ENCODE data around the gene RNF213. TPM values are rescaled to one million over a fixed set of nuclear protein-coding genes. Genes with fewer than 3 reads are reported as not detected.

The RNF213 gene
- total and polyA plus RNA-seq, 10 of the 15 experiments (the other 5 are each of a cell fraction or from before 2014, with no cell fraction given) = 18.6 to 145 (median 65.8) TPM

DNA sequence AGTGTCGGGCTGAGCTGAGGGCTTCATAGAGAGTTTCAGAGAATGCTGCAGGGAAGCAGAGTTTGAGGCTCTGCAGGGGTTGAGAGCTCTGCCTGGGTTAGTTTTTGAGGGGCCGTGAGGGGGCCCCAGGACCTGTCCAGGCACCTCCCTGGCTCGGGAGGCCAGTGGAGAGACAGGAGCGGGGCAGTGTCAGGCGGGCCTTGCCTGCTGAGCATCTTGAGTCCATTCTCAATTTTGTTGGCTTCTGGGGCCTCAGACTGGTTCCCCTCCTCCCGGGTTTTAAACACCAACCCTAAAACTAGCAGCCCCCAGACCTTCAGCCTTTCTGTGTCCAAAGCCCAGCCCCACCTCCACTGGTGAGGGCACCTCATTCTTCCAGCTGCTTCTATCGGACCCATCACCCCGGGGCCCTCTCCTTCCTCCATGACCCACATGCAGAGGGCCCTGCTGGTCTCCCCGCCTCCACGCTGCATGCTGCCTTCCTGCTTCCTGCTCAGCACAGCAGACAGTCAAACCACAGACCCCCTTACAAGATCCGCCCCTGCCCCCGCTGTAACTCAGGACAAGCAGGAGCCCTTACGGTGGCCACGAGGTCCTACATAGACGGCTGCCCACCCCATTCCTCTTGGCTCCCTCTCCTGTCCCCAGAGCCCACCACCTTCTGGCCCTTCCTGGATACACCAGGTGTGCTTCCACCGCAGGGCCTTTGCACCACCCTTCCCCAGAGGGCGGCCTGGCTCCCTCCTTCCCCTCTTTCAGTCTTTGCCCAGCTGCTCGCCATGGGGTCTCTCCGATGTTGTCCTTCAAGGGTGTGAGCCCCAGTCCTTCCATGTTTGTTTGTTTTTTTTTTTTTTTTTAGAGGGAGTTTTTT lies 3.8 kb downstream of the RNF213 start (continued):
- TF ChIP-seq KAT2A (conservative IDR thresholded peaks at IDR 0.05; ENCODE audit: control insufficient read depth, low read depth, low read length) = no peak
- no peak for TF ChIP-seq IKZF1 (conservative IDR thresholded peaks at IDR 0.05)
- no peak for TF ChIP-seq CBFB (IDR thresholded peaks at IDR 0.05; ENCODE audit: low read depth)
- no peak for TF ChIP-seq TARDBP (IDR thresholded peaks at IDR 0.05; ENCODE audit: borderline replicate concordance)
- no peak for TF ChIP-seq ATF7 (IDR thresholded peaks at IDR 0.05; ENCODE audit: low read depth)
- TF ChIP-seq, protein P1, sequence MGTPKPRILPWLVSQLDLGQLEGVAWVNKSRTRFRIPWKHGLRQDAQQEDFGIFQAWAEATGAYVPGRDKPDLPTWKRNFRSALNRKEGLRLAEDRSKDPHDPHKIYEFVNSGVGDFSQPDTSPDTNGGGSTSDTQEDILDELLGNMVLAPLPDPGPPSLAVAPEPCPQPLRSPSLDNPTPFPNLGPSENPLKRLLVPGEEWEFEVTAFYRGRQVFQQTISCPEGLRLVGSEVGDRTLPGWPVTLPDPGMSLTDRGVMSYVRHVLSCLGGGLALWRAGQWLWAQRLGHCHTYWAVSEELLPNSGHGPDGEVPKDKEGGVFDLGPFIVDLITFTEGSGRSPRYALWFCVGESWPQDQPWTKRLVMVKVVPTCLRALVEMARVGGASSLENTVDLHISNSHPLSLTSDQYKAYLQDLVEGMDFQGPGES (IDR thresholded peaks at IDR 0.05) = no peak
- TF ChIP-seq YY1 (IDR thresholded peaks at IDR 0.05; ENCODE audit: low read depth, low read length) = no peak
- no peak for TF ChIP-seq MTA2 (IDR thresholded peaks at IDR 0.05; ENCODE audit: low read depth)
- TF ChIP-seq POLR2AphosphoS2 (IDR thresholded peaks at IDR 0.05; ENCODE audit: low read depth, low read length) = no peak
- no peak for TF ChIP-seq EZH2 (IDR thresholded peaks at IDR 0.05; ENCODE audit: borderline replicate concordance, control insufficient read depth, low read depth, low read length)
- TF ChIP-seq, protein P2, sequence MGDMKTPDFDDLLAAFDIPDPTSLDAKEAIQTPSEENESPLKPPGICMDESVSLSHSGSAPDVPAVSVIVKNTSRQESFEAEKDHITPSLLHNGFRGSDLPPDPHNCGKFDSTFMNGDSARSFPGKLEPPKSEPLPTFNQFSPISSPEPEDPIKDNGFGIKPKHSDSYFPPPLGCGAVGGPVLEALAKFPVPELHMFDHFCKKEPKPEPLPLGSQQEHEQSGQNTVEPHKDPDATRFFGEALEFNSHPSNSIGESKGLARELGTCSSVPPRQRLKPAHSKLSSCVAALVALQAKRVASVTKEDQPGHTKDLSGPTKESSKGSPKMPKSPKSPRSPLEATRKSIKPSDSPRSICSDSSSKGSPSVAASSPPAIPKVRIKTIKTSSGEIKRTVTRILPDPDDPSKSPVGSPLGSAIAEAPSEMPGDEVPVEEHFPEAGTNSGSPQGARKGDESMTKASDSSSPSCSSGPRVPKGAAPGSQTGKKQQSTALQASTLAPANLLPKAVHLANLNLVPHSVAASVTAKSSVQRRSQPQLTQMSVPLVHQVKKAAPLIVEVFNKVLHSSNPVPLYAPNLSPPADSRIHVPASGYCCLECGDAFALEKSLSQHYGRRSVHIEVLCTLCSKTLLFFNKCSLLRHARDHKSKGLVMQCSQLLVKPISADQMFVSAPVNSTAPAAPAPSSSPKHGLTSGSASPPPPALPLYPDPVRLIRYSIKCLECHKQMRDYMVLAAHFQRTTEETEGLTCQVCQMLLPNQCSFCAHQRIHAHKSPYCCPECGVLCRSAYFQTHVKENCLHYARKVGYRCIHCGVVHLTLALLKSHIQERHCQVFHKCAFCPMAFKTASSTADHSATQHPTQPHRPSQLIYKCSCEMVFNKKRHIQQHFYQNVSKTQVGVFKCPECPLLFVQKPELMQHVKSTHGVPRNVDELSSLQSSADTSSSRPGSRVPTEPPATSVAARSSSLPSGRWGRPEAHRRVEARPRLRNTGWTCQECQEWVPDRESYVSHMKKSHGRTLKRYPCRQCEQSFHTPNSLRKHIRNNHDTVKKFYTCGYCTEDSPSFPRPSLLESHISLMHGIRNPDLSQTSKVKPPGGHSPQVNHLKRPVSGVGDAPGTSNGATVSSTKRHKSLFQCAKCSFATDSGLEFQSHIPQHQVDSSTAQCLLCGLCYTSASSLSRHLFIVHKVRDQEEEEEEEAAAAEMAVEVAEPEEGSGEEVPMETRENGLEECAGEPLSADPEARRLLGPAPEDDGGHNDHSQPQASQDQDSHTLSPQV (IDR thresholded peaks at IDR 0.05) = no peak
- no peak for TF ChIP-seq RB1 (IDR thresholded peaks at IDR 0.05; ENCODE audit: borderline replicate concordance)
- no peak for TF ChIP-seq BRCA1 (IDR thresholded peaks at IDR 0.05; ENCODE audit: low read depth, low read length)
- TF ChIP-seq MTA3 (IDR thresholded peaks at IDR 0.05; ENCODE audit: borderline replicate concordance, low read length) = no peak
- TF ChIP-seq SIN3A (IDR thresholded peaks at IDR 0.05; ENCODE audit: low read depth, low read length) = no peak
- no peak for TF ChIP-seq SMAD1 (IDR thresholded peaks at IDR 0.05; ENCODE audit: low read depth, partially characterized antibody)
- TF ChIP-seq IRF4 (IDR thresholded peaks at IDR 0.05; ENCODE audit: low read depth, low read length) = no peak
- peak; percentile 54; the same call in 1 of the 2 replicates for TF ChIP-seq POLR2A (IDR thresholded peaks at IDR 0.05; ENCODE audit: low read depth, low read length)
- no peak for TF ChIP-seq ZNF274 (IDR thresholded peaks at IDR 0.05; ENCODE audit: insufficient read depth, insufficient read length)
- 0 out of 4 replicates have a peak, but pooled peaks have one; percentile 8 to 19 for TF ChIP-seq BHLHE40 (IDR thresholded peaks at IDR 0.05; ENCODE audit: borderline replicate concordance in 1 of 2, low read depth in 2 of 2, low read length in 1 of 2)

Data from GM12878 (cell line).